WERI-Rb-1 (cell line): Measurements from ENCODE around the gene BCR.

Source experiments
- DNase-seq: peaks from one replicate; pipeline ENCODE4 v3.0.0-alpha.2; 2020
- H3K27ac ChIP-seq: fragments of 250-450 bp; sonication (Bioruptor Pico); 2 replicates; pipeline ENCODE4 v1.5.1; 2020; ENCODE audit warnings: mild to moderate bottlenecking, moderate library complexity
- H3K27me3 ChIP-seq: fragments of 250-450 bp; sonication (Bioruptor Pico); 2 replicates; pipeline ENCODE4 v1.5.1; 2021; ENCODE audit warnings: mild to moderate bottlenecking, low read depth, moderate library complexity; ENCODE audit not compliant: insufficient read depth, severe bottlenecking
- H3K36me3 ChIP-seq: fragments of 250-450 bp; sonication (Bioruptor Pico); 2 replicates; pipeline ENCODE4 v1.5.1; 2020; ENCODE audit warnings: mild to moderate bottlenecking, moderate library complexity
- H3K4me3 ChIP-seq: 2 replicates; pipeline ENCODE4 v1.5.1; 2011; ENCODE audit warnings: low read depth, mild to moderate bottlenecking, control low read depth, low read length
- H3K9me3 ChIP-seq: fragments of 250-450 bp; sonication (Bioruptor Pico); 2 replicates; pipeline ENCODE4 v1.5.1; 2021; ENCODE audit warnings: mild to moderate bottlenecking, moderate library complexity; ENCODE audit not compliant: severe bottlenecking
- TF ChIP-seq, protein P1 (sequence below): IDR thresholded peaks from 2 replicates; pipeline ENCODE4 v1.5.1; 2011; ENCODE audit warnings: low read depth, mild to moderate bottlenecking, control low read depth, inconsistent platforms, low read length

The BCR gene

DNA sequence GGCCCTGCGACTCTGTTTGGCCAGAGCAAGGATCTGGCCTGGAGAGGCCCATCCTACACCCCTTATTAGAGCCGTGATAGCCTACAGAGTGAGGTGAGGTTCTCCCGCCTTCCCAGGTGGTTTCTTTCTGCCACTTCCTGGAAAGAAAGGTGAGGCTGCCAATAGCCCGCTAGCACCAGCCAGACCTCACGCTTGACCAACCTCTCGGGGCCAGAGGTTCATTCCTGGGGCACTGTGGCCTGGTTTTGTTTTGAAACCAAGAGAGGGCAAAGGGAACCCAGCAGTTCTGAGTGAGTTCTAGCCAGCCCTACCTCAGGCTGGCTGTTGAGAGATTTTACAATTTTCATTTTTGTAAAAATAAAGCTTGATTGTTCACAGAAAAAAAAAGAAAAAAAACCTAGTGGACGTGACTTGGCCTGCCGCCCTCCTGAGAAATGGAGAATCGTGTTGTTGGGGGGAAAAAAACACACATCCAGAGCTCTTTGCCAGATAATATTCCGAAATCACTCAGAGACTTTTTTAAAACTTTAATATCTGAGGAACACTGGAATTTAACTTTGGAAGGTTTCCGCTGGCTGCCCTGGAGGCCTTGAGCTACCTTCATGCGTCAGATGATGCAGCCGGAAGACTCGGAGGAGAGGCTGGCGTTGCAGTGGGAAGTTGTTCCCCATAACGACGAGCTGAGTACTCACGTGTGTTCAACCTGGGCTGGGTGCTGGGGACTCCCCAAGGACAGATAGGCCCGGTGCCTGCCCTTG, 84.5 kb downstream of the BCR start:
- H3K36me3 ChIP-seq: peaks cover 72% of the 10 kb centered on the region
- no peak overlapping the region for H3K4me3 ChIP-seq
- TF ChIP-seq, protein P1, sequence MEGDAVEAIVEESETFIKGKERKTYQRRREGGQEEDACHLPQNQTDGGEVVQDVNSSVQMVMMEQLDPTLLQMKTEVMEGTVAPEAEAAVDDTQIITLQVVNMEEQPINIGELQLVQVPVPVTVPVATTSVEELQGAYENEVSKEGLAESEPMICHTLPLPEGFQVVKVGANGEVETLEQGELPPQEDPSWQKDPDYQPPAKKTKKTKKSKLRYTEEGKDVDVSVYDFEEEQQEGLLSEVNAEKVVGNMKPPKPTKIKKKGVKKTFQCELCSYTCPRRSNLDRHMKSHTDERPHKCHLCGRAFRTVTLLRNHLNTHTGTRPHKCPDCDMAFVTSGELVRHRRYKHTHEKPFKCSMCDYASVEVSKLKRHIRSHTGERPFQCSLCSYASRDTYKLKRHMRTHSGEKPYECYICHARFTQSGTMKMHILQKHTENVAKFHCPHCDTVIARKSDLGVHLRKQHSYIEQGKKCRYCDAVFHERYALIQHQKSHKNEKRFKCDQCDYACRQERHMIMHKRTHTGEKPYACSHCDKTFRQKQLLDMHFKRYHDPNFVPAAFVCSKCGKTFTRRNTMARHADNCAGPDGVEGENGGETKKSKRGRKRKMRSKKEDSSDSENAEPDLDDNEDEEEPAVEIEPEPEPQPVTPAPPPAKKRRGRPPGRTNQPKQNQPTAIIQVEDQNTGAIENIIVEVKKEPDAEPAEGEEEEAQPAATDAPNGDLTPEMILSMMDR: no peak
- H3K27ac ChIP-seq: no peak overlapping the region
- H3K27me3 ChIP-seq: no peaks in the 10 kb centered on the region
- H3K9me3 ChIP-seq: no peaks in the 10 kb centered on the region
- DNase-seq: no peak

DNA sequence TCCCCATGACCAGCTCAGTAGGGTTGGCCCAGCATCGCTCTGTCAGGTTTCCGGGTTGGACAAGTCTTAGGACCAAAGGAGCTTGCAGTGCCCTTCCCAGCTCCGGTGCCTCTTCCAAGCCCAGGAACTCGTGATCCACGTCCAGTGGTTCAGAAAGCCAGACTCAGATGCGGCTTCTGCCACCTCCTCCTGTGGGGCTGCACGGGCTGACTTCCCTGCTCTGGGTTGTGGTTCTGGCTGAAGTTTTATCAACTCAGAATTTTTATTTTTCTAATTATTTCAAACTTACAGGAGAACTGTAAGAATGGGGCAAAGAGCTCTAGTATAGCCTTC, 85.0 kb downstream of the BCR start:
- no peak for DNase-seq

DNA sequence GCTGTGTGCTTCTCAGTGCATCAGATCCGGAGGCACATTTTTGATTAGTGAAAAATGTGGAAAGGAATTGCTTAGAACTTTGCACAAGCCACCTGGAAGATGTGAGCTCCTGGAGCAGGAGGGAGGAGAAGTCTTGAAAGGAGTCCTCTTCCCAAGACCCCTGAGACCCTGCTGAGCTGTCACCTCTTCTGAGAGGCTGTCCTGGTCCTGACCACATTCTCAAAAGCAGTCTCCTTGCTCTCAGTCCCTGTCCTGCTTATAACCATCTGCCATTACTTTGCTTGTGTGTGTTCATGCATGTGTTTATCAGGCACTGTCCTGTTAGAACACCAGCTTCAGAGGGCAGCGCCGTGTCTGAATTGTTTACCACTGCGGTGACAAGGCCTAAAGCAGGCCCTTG, 86.5 kb downstream of the BCR start:
- TF ChIP-seq, protein P1: no peak
- Histone ChIP-seq H3K9me3 (no peaks in the 10 kb centered on the region), H3K36me3 (peaks cover 68% of the 10 kb centered on the region), H3K27me3 (no peaks in the 10 kb centered on the region), H3K27ac (no peak overlapping the region), H3K4me3 (no peak overlapping the region)
- no peak for DNase-seq

More for the DNA sequence above, 85.0 kb downstream of the BCR start:
- Histone ChIP-seq H3K27ac (no peak overlapping the region), H3K27me3 (no peaks in the 10 kb centered on the region), H3K36me3 (peaks cover 72% of the 10 kb centered on the region), H3K4me3 (no peak overlapping the region), H3K9me3 (no peaks in the 10 kb centered on the region)
- TF ChIP-seq, protein P1: no peak

DNA sequence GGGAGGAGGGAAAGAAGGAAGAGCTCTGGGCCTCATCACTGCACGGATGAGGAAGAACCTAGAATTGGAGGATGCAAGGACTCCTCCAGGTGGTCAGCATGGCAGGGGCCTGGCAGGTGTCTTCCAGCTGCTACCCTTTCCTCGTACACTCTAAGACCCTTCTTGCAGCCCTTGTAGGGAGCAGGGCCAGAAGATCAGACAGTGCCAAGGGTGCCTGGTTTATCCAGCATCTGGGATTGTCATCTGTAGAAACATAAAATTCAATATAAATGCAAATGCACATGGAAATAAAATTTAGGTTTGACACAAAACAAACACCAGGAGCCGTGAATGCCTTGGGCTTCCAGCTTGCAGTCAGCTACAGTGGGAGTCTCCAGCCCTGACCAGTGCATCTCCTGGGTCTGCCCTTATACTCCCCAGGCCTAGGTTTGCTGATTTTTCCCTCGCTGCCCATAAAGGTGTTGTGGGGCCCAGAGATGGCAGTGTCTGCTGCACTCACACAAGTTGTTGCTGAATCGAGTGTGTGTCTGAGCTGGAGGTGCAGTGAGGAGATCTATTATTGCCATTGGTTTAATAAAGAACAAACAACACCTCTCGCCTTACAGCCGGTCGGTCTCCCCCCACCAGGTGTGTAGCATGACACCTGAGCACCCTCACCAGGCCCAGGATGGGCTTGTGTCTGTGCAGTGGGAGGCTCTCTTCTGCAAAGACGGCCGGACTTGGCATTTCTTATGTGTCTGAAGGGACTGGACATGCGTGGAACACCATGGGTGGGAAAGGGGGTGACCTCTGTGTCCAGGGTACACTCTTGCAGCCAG, 87.1 kb downstream of the BCR start:
- Histone ChIP-seq H3K9me3 (no peaks in the 10 kb centered on the region), H3K4me3 (no peak overlapping the region), H3K36me3 (peaks cover 70% of the 10 kb centered on the region), H3K27me3 (no peaks in the 10 kb centered on the region), H3K27ac (no peak overlapping the region)
- TF ChIP-seq, protein P1: no peak
- DNase-seq: no peak

DNA sequence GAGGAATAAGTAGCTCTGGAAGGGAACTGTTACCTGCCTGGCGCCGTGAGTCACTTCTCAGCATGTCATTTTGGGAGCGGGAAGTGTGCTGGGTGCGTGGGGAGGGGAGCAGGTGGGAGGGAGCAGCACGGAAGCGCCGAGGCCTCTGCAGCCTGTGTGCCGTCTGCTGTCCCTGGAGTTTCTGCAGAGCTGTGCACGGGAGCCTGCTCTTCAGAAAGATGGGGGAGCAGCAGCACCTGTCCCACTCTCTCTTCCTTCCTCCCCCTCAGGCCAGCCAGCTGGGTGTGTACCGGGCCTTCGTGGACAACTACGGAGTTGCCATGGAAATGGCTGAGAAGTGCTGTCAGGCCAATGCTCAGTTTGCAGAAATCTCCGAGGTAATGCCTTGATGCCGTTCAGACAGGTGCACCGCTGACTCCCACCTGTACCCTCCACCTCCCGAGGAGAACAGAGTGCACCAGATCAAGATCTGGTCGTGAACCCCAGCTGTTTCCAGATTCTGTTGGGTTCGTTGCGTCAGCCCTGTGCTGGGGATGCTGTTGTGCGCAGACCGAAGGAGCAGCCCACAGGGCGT, 87.9 kb downstream of the BCR start:
- Histone ChIP-seq H3K9me3 (no peaks in the 10 kb centered on the region), H3K4me3 (no peak overlapping the region), H3K27ac (no peak overlapping the region), H3K27me3 (no peaks in the 10 kb centered on the region), H3K36me3 (peaks cover 76% of the 10 kb centered on the region)
- DNase-seq: no peak
- TF ChIP-seq, protein P1: no peak
